Measurements from ENCODE around the gene ACAP1.

DNA sequence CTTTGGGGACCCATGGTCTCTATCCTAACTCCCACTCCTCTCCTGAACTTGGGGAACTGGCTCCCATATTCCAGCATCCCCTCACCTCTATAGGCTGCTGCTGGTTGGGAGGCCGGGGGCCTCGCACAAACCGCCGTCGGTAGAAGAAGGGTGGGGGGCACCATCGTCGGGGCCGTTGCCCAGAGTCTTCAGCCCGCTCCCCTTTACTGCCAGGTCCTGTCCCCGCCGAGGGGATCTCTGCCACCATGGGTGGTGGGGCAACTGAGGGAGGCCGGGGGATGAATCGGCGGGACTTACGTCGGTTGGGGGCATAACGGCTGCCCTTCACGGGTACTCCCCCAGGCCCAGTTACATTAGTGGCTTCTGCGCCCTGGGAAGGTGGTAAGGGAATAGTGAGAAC is 46.2 kb upstream of the ACAP1 start:
- TF ChIP-seq, protein P1, sequence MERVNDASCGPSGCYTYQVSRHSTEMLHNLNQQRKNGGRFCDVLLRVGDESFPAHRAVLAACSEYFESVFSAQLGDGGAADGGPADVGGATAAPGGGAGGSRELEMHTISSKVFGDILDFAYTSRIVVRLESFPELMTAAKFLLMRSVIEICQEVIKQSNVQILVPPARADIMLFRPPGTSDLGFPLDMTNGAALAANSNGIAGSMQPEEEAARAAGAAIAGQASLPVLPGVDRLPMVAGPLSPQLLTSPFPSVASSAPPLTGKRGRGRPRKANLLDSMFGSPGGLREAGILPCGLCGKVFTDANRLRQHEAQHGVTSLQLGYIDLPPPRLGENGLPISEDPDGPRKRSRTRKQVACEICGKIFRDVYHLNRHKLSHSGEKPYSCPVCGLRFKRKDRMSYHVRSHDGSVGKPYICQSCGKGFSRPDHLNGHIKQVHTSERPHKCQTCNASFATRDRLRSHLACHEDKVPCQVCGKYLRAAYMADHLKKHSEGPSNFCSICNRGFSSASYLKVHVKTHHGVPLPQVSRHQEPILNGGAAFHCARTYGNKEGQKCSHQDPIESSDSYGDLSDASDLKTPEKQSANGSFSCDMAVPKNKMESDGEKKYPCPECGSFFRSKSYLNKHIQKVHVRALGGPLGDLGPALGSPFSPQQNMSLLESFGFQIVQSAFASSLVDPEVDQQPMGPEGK (CRISPR knock-in tag; IDR thresholded peaks at IDR 0.05; ENCODE audit: borderline replicate concordance) = no peak
- TF ChIP-seq RARB (CRISPR knock-in tag; IDR thresholded peaks at IDR 0.05) = no peak

Data from SK-N-SH treated with all-trans-retinoic acid at 6 μM for 48 hours (cell line).